CD4-positive, alpha-beta T cell treated with Interleukin-15 for 4 hours (primary cell): Measurements from ENCODE around the gene FRMD5.
"Not testable (repeated sequence)": the region's sequence is repeated elsewhere in the genome, so short reads cannot be mapped to it uniquely, and the experiment has no call there.

ENCODE experiments used
- DNase-seq: peaks from one replicate; pipeline ENCODE4 v3.0.0-alpha.2; 2020; ENCODE audit warnings: low spot score

FRMD5 gene

DNA sequence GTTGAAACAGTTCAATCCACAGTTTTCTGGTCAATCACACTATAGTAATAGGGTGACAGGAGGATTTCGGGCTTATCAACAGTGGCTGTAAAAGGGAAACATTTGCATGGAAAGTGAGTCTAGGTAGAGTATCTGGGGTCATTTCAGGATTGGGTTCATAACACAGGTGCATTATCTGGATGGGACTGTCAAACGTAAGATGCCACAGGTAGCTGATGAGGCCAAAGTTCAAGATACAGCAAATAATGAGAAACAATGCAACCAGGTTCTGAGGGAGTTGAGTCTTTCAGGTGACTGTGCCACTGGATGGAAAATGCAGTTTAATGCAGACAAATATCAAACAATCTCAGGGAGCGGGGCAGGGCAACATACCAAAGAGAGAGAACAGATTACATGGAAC, 306.0 kb downstream of the FRMD5 start:
- DNase-seq: no peak

DNA sequence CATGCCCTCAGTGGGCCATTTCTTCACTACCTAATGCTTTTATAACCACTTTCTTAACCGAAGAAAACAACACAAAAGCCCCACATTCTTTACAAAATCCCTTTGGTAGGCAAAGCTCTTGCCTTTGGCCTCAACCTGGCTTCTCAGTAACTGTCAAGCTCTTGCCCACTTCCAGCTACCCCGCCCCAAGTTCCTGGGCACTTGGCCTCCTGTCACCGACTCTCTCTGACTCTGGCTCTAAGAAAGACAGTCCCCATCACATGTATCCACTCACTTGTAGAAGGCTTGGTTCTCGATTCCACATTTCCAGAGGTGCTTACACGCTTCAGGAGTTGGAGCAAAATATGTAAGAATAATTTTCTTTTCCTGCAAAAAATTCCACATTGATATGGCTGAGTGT, 307.2 kb downstream of the FRMD5 start:
- DNase-seq: no peak

DNA sequence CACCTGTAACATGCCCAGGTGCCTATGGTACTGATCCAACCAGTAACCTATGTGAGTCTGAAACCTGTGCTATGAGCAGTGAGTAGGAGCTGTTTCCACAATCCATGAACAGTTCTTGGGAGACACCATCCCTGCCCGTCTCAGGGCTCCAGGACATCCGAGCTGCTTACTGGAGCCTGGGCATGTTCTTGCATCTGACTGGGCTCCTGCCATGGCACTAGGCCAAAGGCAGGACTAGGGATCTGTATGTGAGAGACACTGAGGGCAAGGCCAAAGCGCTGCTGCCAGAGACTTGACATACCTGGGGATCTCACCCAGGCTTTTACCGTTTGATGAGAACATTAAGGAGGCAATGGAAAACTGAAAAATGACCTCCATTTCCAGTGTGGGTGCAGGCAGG, 308.5 kb downstream of the FRMD5 start:
- DNase-seq: no peak

- no peak for DNase-seq
Measured at GRCh38 chr15:43883571-43883970, 311.5 kb downstream of the FRMD5 start.

DNA sequence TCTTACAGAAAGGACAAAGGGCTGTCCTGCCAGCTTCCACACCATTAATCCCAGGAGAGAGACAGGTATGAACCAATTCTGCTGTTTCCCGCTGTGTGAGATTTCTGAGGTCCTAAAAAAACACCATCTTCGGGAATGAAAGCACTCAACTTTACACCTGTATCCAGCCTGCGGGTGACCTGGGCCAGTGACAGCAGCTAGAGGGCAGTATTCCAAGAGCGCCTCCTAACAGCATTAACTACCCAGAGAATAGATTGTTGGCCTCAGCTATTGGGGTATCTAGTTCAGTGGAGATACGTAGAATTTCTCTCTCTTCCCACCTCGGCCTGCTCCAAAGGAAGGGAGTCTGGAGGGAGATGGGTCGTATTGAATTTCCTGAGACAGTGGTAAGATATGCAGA, 313.1 kb downstream of the FRMD5 start:
- DNase-seq: no peak

GRCh38 chr15:43881245-43881644, 313.8 kb downstream of the FRMD5 start:
- DNase-seq: no peak

- no peak for DNase-seq
Measured at GRCh38 chr15:43880406-43881194, 314.5 kb downstream of the FRMD5 start.

DNA sequence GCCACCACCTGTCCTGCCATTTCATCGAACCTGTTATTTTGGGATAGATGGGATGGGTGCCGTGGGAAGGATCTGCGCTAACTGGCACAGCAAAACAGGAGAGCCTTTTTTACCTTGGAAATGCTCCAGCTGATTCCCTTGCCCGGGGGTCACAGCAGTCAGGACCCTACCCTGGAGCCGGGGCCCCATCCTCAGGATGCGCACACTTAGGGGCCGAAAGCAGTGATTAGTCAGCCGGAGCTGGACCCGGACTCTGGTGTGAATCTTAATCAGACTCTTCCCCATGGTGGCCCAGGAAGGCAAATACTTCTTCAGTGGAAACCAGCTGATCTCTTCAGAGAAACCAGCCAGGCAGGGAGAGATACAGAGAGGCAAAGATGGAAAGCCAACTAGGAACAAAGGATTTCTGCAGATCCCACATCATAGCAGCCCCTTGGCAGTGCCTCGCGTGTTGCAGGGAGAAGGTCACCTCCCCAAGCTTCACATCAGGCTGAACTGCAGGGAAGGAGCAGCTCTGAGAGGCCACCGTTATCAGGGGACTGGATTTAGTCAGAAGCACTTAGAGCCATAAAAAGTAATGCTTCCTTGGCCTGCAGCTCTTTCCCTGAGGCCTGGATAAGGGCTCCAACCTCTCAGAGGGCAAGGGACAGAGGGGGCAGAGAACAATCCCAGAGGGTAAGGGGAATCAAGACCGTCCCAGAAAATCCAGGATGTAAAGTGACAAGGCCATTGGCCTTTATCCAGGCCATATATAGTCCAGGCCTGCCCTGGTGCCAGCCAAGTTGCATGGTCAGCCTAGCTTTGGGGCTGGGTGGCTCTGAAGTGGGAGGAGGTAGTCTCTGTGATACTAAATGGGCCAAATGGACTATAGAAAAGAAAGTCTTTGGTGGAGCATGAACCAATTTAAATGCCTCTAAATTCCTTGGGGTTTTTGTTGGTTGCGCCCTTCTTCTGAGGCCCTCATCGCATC, 315.4 kb downstream of the FRMD5 start:
- no peak for DNase-seq

DNA sequence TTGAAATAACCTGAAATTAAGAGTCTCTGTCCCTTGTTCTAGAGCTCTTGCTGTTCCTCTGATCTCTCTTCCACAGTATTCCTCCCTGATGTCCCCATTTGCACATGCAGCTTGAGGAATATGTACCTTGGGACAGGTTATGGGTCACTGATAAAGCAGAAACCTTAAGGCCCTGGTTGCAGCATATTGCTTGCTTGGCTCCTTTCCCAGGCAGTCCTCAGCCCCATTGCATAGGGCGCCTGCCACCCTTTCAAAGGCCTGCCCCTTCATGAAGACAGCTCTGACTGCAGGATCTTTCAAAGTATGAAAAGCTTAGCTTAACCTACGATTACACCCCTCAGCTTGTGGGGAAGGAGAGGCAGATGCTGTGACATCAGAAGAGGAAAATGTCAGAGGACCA, 316.6 kb downstream of the FRMD5 start:
- no peak for DNase-seq

DNA sequence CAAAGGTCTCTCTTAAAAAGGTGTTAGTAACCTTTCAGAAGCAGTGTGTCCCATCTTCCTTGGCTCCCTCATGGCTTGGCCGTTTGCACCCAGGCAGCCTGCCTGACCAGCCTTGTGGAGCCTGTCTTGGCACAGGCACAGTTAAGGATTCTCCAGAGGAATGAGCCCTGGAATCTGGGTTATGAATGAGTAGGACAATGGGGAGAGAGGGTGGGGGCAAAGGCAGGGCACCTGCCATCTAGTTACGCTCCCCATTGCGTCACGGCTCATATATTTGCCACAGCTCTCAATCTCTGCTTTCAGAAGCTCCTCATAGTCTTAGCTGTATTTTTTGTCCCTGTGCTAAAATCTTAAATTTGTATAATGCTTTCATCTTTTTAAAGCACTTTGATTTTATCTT, 317.7 kb downstream of the FRMD5 start:
- DNase-seq: no peak

DNA sequence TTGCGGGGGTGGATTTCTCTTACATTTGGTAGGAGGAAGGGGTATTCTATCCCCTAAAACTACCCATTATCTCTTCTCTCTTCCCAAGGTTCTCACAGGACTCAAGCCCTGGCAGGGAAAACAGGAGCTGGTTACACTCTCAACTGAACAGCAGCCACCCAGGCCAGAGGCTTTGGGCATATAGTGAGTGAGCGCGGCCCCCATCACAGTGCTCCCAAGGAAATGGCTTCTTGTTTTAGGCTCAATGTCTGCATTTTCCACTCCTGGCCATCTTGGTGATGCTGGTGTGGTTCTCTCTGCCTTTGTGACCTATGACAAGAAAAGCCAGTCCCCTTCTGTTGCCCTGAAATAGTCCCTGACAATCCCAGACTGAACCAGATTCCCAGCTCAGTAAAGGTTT, 318.2 kb downstream of the FRMD5 start:
- DNase-seq: no peak

DNA sequence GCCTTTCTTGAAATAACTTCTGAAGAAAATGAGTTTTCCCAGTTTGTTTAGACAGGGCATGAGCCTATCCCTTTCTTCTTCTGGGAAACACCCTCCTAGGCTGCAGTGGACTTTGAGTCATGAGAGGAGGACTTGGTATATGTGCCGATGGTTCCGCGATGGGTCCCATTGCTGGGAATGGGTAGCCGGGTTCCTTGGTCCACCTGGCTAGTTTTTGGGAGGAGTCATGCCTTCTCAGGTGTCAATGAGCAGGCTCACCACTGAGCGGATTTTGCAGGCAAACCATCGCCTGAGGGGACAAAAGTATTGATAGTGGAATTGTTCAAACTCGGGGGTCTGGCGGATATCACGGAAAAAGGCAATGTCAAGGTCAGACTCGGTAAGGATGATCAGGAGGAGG, 321.4 kb downstream of the FRMD5 start:
- no peak for DNase-seq

DNA sequence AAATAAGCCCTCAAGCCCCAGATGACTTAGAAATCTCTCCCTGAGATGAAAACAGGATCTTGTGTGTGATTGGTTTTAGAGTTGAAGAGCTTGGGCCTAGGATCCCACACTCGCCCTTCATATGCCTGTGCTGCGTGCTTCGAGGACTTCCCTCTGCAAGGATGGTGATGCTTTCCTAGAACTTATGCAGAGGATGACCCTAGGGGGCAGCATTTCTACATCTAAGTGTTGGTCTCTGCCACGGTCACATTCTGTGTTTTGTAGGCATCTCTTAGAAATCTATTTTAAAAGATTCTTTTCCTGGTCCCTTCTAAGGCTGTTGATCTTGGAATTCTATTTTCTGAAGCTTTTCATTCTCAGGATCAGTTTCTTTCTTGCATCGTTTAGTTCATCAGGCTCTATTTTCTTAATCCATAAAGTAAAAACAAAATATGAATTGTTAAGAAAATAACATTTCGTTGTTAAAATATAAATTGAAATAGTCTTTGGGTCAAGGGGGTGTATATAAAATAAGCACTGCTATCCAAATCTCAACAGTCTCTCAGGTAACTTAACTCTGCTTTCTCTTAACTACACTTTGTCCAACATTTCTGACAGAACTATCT, 322.6 kb downstream of the FRMD5 start:
- DNase-seq: no peak

DNA sequence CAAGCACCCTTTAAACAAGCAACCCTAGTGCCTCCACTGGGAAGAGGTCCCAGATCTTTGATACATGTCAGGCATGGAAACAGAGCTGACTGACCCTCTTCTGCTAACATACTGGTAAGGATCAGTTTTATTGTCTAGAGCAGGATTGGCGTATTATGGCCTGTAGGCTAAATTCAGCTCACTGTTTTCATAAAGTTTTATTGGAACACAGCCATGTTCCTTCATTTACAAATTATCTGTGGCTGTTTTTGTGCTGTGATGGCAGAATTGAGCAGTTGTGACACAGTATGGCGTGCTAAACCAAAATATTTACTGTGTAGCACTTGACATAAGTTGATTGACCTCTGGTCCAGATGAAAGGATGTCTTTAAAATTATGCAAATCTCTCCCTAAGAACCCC, 323.2 kb downstream of the FRMD5 start:
- no peak for DNase-seq

GRCh38 chr15:43868406-43868805, 326.7 kb downstream of the FRMD5 start:
- DNase-seq: no peak

- DNase-seq: no peak
Measured at GRCh38 chr15:43867096-43867495, 328.0 kb downstream of the FRMD5 start.

DNA sequence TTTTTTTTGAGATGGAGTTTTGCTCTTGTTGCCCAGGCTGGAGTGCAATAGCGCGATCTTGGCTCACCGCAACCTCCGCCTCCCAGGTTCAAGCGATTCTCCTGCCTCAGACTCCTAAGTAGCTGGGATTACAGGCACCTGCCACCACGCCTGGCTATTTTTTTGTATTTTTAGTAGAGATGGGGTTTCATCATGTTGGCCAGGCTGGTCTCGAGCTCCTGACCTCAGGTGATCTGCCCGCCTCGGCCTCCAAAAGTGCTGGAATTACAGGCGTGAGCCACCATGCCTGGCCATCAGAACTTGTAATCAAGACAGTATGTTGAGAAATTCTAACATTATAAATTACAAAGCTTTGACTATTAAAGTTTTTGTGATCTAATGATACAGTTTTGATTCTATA, 328.4 kb downstream of the FRMD5 start:
- DNase-seq: not testable (repeated sequence)

DNA sequence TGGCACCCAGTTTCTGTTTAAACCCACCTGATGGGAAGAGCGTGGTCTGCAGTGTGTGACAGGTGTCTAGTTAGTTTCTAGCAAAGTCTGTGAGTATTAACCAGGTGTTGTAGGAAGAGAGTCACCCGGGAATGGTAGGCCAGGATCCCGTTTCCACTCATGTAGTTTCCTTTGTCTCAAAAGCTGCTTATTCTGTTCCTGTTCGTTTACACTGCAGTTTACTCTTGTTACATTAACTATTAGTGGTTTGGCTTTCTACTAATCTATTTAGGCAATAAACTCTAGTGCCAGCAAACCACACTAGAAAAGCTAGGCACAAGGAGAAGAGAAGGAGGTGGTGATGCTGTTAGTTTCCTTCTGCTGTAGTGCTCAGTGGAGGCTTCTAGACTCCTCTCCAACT, 335.5 kb downstream of the FRMD5 start:
- DNase-seq: no peak

- no peak for DNase-seq
Measured at GRCh38 chr15:43854801-43855200, 340.3 kb downstream of the FRMD5 start.

- no peak for DNase-seq
Measured at GRCh38 chr15:43852607-43853006, 342.5 kb downstream of the FRMD5 start.

GRCh38 chr15:43851251-43851650, 343.8 kb downstream of the FRMD5 start:
- no peak for DNase-seq

GRCh38 chr15:43845421-43845820, 349.6 kb downstream of the FRMD5 start:
- DNase-seq: no peak

GRCh38 chr15:43832485-43832884, 362.6 kb downstream of the FRMD5 start:
- not testable (repeated sequence) for DNase-seq
